HG02938 (cell line): ENCODE results near the gene FRMD6.
"Not testable (repeated sequence)": the region's sequence is repeated elsewhere in the genome, so short reads cannot be mapped to it uniquely, and the experiment has no call there.

Experiments used
- ATAC-seq: cut with Tn5 transposase; IDR thresholded peaks from one replicate; pipeline ENCODE4 v1.9.1; 2021; ENCODE audit warnings: mild to moderate bottlenecking, moderate library complexity; ENCODE audit not compliant: unreplicated experiment

FRMD6 gene

GRCh38 chr14:51766586-51766985, 114.9 kb downstream of the FRMD6 start:
- ATAC-seq, result not testable (repeated sequence)

DNA sequence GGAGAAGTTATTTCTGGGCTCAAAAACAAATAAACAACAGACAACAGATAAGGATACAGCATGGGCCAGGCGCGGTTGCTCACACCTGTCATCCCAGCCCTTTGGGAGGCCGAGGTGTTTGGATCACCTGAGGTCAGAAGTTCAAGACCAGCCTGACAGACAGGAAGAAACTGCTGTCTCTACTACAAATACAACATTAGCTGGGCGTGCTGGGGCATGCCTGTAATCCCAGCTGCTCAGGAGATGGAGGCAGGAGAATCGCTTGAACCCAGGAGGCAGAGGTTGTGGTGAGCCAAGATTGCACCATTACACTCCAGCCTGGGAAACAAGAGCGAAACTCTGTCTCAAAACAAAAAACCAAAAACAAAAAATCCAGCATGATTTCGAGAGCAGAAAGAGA, 117.6 kb downstream of the FRMD6 start:
- not testable (repeated sequence) for ATAC-seq

- no peak for ATAC-seq
Measured at GRCh38 chr14:51774209-51774608, 122.5 kb downstream of the FRMD6 start.

DNA sequence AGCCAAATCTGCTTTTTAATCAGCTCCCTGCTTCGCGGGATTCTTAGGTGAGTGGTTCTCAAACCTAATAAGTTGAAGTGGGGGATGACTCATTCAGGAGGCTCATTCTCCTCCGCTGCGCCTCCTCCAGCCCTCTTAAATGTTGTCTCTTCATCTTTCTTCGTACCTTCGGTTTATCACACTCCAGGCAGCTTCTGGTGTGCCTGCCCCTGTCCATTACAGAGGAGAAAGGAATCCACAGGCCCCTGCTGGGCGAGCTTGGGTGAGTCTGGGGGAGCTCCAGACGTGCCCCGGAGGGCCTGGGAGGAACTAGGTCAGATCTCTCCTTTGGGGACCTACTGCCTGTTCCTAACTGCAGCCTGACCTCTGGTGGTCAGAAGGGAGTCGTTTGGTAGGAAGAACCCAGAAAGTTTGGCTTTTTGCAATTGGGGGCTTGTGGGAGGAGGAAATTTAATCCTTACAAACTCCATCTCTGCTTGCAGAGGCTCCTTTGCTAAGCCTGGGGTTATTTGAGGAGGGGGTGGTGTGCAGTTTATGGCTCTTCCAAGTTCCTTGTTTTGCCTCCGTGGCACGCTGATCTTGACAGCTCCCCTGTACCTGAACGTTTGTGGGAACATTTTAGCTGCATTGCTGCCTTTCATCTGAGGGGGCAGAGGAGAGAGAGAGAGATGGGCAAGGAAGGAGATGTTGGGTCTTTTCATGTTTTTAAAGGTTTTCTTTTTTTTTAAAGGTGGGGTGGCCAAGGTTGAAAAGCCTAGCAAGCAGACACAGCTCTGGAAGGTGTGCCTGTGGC, 124.6 kb downstream of the FRMD6 start:
- no peak for ATAC-seq

DNA sequence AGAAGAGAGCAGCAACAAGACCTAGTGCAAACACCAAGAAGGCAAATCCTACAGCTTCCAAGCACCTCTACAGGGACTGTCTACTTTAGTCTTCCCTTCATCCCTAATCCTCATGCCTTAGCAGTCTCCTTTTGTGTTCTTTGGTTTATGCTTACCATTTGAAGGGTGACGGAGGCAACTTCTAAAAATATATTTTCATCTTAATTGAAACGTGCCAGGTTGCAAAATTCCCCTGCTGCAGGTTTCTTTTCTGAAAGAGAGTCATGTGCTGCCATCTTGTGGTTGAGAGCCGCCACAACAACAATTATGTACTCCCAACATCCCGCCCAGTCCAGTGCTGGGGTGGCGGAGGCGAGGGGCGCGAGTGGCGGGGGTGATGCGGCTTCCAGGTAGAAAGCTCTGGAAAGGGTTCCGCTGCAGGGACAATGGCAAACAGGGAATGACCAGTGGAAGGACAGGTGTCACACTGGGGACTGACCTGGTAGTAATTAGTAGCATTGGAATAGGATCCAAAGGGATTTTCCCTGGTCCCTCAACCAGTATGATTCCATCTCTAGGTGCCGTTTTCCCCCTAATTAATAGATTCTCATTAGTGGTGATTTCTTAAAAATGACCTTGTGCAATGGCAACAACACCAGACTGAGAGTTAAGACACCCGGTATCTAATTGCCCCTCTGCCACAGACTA, 128.4 kb downstream of the FRMD6 start:
- no peak for ATAC-seq
